ENCODE measurements around the gene ONECUT3.
"Not testable (repeated sequence)": the region's sequence is repeated elsewhere in the genome, so short reads cannot be mapped to it uniquely, and the experiment has no call there.

Gene ONECUT3

DNA sequence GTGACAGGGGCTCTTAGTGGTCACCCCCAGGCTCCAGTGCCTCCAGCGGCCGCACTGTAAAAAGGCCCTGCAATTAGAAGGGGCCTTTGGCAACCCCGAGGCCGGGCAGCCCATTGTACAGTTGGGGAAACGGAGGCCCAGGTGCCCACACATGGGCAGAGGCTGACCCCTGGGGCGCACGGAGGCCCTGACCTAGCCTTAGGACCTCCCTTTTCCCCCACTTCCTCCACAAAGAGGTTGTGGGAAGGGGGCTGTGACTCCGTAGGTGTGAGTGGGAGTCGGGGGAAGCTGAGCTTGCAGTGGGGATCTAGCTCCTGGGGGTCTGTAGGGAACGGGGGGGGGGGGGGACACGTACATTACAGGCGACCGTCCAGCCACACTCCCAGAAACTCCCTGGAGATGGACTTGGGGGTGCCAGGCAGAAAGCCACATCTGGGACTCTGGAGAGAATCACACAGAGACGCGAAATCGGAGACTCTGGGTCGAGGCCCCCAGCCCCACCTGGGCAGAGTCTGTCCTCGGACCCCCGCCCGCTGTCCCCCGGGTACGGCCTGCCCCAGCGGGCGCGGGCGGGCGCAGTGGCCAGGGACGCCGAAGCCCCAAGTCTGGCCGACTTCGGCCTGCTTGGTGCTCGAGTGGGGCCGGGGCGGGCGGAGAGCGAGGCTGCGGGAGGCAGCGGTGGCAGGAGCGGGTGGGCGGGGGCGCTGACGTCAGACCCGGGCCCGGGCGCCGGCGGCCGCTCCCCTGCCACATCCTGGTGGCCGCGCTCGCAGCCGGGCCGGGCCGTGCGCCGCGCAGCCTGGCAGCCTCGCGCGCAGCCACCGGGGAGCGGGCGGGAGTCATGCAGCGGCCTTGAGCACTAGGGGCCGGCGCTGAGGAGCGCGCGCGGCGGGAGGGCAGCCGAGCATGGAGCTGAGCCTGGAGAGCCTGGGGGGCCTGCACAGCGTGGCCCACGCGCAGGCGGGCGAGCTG lies at the start of gene ONECUT3:
TSS of gene ONECUT3 (plus strand) at position 750 of the 972 bp plus-strand sequence. CDS start at position 907, 157 bp downstream.
- no peak within 1 kb of the TSS for H3K4me3 ChIP-seq (ENCODE audit: low read length)
- TF ChIP-seq, protein P1, sequence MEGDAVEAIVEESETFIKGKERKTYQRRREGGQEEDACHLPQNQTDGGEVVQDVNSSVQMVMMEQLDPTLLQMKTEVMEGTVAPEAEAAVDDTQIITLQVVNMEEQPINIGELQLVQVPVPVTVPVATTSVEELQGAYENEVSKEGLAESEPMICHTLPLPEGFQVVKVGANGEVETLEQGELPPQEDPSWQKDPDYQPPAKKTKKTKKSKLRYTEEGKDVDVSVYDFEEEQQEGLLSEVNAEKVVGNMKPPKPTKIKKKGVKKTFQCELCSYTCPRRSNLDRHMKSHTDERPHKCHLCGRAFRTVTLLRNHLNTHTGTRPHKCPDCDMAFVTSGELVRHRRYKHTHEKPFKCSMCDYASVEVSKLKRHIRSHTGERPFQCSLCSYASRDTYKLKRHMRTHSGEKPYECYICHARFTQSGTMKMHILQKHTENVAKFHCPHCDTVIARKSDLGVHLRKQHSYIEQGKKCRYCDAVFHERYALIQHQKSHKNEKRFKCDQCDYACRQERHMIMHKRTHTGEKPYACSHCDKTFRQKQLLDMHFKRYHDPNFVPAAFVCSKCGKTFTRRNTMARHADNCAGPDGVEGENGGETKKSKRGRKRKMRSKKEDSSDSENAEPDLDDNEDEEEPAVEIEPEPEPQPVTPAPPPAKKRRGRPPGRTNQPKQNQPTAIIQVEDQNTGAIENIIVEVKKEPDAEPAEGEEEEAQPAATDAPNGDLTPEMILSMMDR (conservative IDR thresholded peaks at IDR 0.05; ENCODE audit: low read depth, low read length): no peak
- no peak for DNase-seq (ENCODE audit: low read depth)

DNA sequence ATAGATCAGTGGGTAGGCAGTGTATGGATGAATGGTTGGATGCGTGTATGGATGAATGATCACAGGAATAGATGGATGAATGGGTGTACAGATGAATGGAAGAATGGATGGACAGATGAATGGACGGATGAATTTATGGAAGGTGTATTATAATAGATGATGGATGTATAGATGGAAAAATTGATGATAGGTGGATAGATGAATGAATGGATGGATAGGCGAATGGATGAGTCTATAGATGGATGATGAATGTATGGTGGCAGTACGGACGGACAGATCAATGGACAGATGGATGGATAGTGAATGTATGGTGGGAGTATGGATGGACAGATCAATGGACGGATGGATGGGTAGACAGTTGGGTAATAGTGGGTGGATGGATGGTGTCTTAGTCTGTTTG lies 49.0 kb upstream of the ONECUT3 start:
- TF ChIP-seq, protein P1 (conservative IDR thresholded peaks at IDR 0.05; ENCODE audit: low read depth, low read length): no peak
- H3K4me3 ChIP-seq (ENCODE audit: low read length): no peak overlapping the region
- DNase-seq (ENCODE audit: low read depth): no peak

- no peak for DNase-seq (ENCODE audit: low read depth)
- no peak overlapping the region for H3K4me3 ChIP-seq (ENCODE audit: low read length)
- TF ChIP-seq, protein P1 (conservative IDR thresholded peaks at IDR 0.05; ENCODE audit: low read depth, low read length): no peak
These were observed 47.9 kb upstream of the ONECUT3 start for GRCh38 chr19:1705367-1705766.

GRCh38 chr19:1706646-1707045 lies 46.7 kb upstream of the ONECUT3 start:
- H3K4me3 ChIP-seq (ENCODE audit: low read length); DNase-seq (ENCODE audit: low read depth): not testable (repeated sequence)

DNA sequence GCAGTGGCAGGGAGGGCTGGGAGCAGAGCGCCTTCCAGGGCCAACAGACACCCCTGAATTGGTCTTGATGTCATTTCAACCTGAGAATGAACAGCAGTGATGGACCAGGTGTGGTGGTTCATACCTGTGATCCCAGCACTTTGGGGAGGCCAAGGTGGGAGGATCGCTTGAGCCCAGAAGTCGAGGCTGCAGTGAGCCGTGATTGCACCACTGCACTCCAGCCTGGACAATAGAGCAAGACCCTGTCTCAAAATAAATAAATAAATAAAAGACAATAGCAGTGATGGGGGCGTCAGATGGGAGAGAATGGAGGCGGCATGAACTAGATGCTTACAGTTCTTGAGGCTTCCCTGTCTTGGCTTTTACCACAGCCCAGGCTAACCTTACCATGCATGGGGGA lies 46.1 kb upstream of the ONECUT3 start:
- H3K4me3 ChIP-seq (ENCODE audit: low read length): no peak overlapping the region
- TF ChIP-seq, protein P1 (conservative IDR thresholded peaks at IDR 0.05; ENCODE audit: low read depth, low read length): no peak
- DNase-seq (ENCODE audit: low read depth): no peak

GRCh38 chr19:1713170-1713569 lies 40.1 kb upstream of the ONECUT3 start:
- H3K4me3 ChIP-seq (ENCODE audit: low read length): no peak overlapping the region
- TF ChIP-seq, protein P1 (conservative IDR thresholded peaks at IDR 0.05; ENCODE audit: low read depth, low read length): no peak
- no peak for DNase-seq (ENCODE audit: low read depth)

GRCh38 chr19:1715540-1715939 lies 37.8 kb upstream of the ONECUT3 start:
- TF ChIP-seq, protein P1 (conservative IDR thresholded peaks at IDR 0.05; ENCODE audit: low read depth, low read length): no peak
- no peak for DNase-seq (ENCODE audit: low read depth)
- no peak overlapping the region for H3K4me3 ChIP-seq (ENCODE audit: low read length)
